GM12878 (cell line): ENCODE data around the gene CFB. TPM values are rescaled to one million over a fixed set of nuclear protein-coding genes. Genes with fewer than 3 reads are reported as not detected.

Source experiments
- ATAC-seq: fragments of 200-7000 bp; cut with Tn5 transposase; 3 replicates; pipeline ENCODE4 v1.9.1; 2020; ENCODE audit warnings: mild to moderate bottlenecking, moderate library complexity
- BruUV-seq: library from RNA; stranded (reverse); fragments of 400-500 nt; replicated peaks from 2 replicates; lab custom pipeline; 2021; lab: Mats Ljungman, UMichigan
- CTCF ChIA-PET: fragments of 300-600 bp; sonication (Branson Sonifier 250); formaldehyde crosslinking; extraction: SDS; loops from one replicate; lab custom pipeline; 2021; ENCODE audit warnings: inconsistent platforms; lab: Yijun Ruan, JAX
- POLR2A ChIA-PET: fragments of 350-600 bp; formaldehyde crosslinking; extraction: SDS; loops from one replicate; lab custom pipeline; 2021; ENCODE audit warnings: inconsistent platforms; lab: Charles Lee
- RAD21 ChIA-PET: fragments of 300-600 bp; sonication (Branson Sonifier 250); formaldehyde crosslinking; loops from one replicate; lab custom pipeline; 2023; ENCODE audit warnings: antibody characterized with exemption; ENCODE audit not compliant: unreplicated experiment; lab: Charles Lee
- SMC1A ChIA-PET: fragments of 300-600 bp; sonication (Branson Sonifier 250); formaldehyde crosslinking; loops from one replicate; lab custom pipeline; 2023; ENCODE audit not compliant: unreplicated experiment, uncharacterized antibody; lab: Charles Lee
- DNase-seq: peaks from one replicate; pipeline ENCODE4 v3.0.0-alpha.2; 2011; ENCODE audit warnings: low read depth, low spot score
- FAIRE-seq: peaks from 3 replicates; lab custom pipeline; 2011; peaks lifted over from hg19 to GRCh38; lab: Jason Lieb, UNC
- H2AFZ ChIP-seq: 2 replicates; pipeline ENCODE4 v1.6.0; 2011; ENCODE audit warnings: low read depth, low read length, control low read depth; ENCODE audit not compliant: control insufficient read depth
- H3K27ac ChIP-seq: 2 replicates; pipeline ENCODE4 v1.5.1; 2011; ENCODE audit warnings: control low read depth; ENCODE audit not compliant: control insufficient read depth, insufficient read depth
- H3K27me3 ChIP-seq, 2 experiments: replicated peaks in 1 of 2; 2 replicates each; pipeline versions ENCODE4 v1.6.0 to v1.6.1; 2011; ENCODE audit warnings: low read length in 1 of 2; ENCODE audit not compliant: control insufficient read depth in 2 of 2, insufficient read depth in 2 of 2
- H3K36me3 ChIP-seq, 2 experiments: 2 replicates each; pipeline ENCODE4 v1.5.1; 2011; ENCODE audit warnings: low read length in 1 of 2; ENCODE audit not compliant: control insufficient read depth in 2 of 2, insufficient read depth in 2 of 2
- H3K4me1 ChIP-seq: 2 replicates; pipeline ENCODE4 v1.6.1; 2011; ENCODE audit warnings: mild to moderate bottlenecking, low read length, moderate library complexity, mixed read lengths; ENCODE audit not compliant: control insufficient read depth, insufficient read depth
- H3K4me2 ChIP-seq: 2 replicates; pipeline ENCODE4 v1.6.0; 2011; ENCODE audit warnings: control low read depth; ENCODE audit not compliant: control insufficient read depth, insufficient read depth
- H3K4me3 ChIP-seq: fragments of 200-600 bp; sonication (generic); 2 replicates; pipeline ENCODE4 v1.5.1; 2016
- H3K79me2 ChIP-seq: 2 replicates; pipeline ENCODE4 v1.6.0; 2011; ENCODE audit warnings: low read length; ENCODE audit not compliant: control insufficient read depth, insufficient read depth
- H3K9ac ChIP-seq: 2 replicates; pipeline ENCODE4 v1.8.0; 2011; ENCODE audit warnings: low read length, control low read depth, mixed read lengths; ENCODE audit not compliant: control insufficient read depth, insufficient read depth
- H3K9me3 ChIP-seq: replicated peaks from 3 replicates; pipeline ENCODE4 v1.5.1; 2011; ENCODE audit warnings: mild to moderate bottlenecking, low read length; ENCODE audit not compliant: control insufficient read depth, insufficient read depth
- H4K20me1 ChIP-seq: 2 replicates; pipeline ENCODE4 v1.6.0; 2011; ENCODE audit not compliant: control insufficient read depth, insufficient read depth
- BCL11A ChIP-seq: IDR thresholded peaks from 2 replicates; pipeline ENCODE4 v1.6.1; 2011; ENCODE audit warnings: low read depth, low read length
- DPF2 ChIP-seq: fragments of 450-650 bp; IDR thresholded peaks from 2 replicates; pipeline ENCODE4 v1.6.1; 2017; ENCODE audit warnings: mild to moderate bottlenecking
- KLF5 ChIP-seq: fragments of 450-650 bp; IDR thresholded peaks from 2 replicates; pipeline ENCODE4 v1.6.1; 2014; ENCODE audit warnings: mild to moderate bottlenecking; ENCODE audit not compliant: partially characterized antibody
- MEF2B ChIP-seq: fragments of 450-650 bp; IDR thresholded peaks from 2 replicates; pipeline ENCODE4 v1.6.1; 2018; ENCODE audit warnings: mild to moderate bottlenecking, moderate library complexity; ENCODE audit not compliant: partially characterized antibody, poor library complexity, severe bottlenecking
- NFYA ChIP-seq: IDR thresholded peaks from 2 replicates; pipeline ENCODE4 v1.6.1; 2011; ENCODE audit warnings: low read depth, mild to moderate bottlenecking, low read length, improper control_type of control experiment, borderline replicate concordance
- PAX8 ChIP-seq: fragments of 450-650 bp; IDR thresholded peaks from 2 replicates; pipeline ENCODE4 v1.6.1; 2017; ENCODE audit warnings: mild to moderate bottlenecking, moderate library complexity
- RB1 ChIP-seq: fragments of 450-650 bp; formaldehyde crosslinking; IDR thresholded peaks from 2 replicates; pipeline ENCODE4 v1.6.1; 2017; ENCODE audit warnings: mild to moderate bottlenecking, borderline replicate concordance
- SREBF1 ChIP-seq: IDR thresholded peaks from 2 replicates; pipeline ENCODE4 v1.6.1; 2012; ENCODE audit warnings: mild to moderate bottlenecking, low read length
- STAT1 ChIP-seq: fragments of 450-650 bp; conservative IDR thresholded peaks from 2 replicates; pipeline ENCODE4 v1.6.1; 2014; ENCODE audit warnings: antibody characterized with exemption, mild to moderate bottlenecking
- SUZ12 ChIP-seq: fragments of 200-600 bp; sonication (generic); IDR thresholded peaks from one replicate; pipeline ENCODE4 v1.6.1; 2018; ENCODE audit warnings: antibody characterized with exemption, mild to moderate bottlenecking; ENCODE audit not compliant: unreplicated experiment
- WGBS: methylation state at CpG from one replicate; pipeline ENCODE4 v1.1.6; 2016; ENCODE audit warnings: low lambda C conversion rate; ENCODE audit not compliant: insufficient replicate concordance, insufficient coverage; ENCODE audit errors: missing lambda C conversion rate; 5-methylcytosine and 5-hydroxymethylcytosine counted together
- in situ Hi-C: fragments of 300-500 bp; cut with MboI; formaldehyde crosslinking; loops from 9 replicates; pipeline ENCODE4 v1.14.3; 2018; ENCODE audit warnings: mixed read lengths
- intact Hi-C: fragments of 100-400 bp; cut with micrococcal nuclease; formaldehyde crosslinking; loops from one replicate; pipeline ENCODE4 v1.14.2; 2022; ENCODE audit not compliant: unreplicated experiment
- polyA plus RNA-seq, 11 experiments: library from polyadenylated mRNA; depleted of rRNA in 4 of 11; unstranded in 6 of 11; stranded (reverse) in 5 of 11; fragments of >200 nt; fragmentation: Nextera tagmentation in 4 of 11; fragmentation: Illumina TruSeq in 1 of 11; extraction: Ambion mirVana in 4 of 11; extraction: Trizol in 1 of 11; gene quantifications; 1 replicate in 1 of 11; 2 replicates in 10 of 11; pipeline versions ENCODE4 v1.2.1 to v1.2.3, GENCODE V29; 2011 to 2016; ENCODE audit warnings: inconsistent platforms in 2 of 11, missing spikeins in 2 of 11, low read depth in 1 of 11
- total RNA-seq, 4 experiments: library from RNA; depleted of rRNA in 3 of 4; stranded (reverse); fragments of >200 nt in 3 of 4; fragmentation: Illumina TruSeq in 1 of 4; extraction: Trizol in 1 of 4; gene quantifications; 2 replicates each; pipeline versions ENCODE4 v1.2.1 to v1.2.3, GENCODE V29; 2013 to 2021
- TF ChIP-seq, protein P1 (sequence below): fragments of 450-650 bp; IDR thresholded peaks from 2 replicates; pipeline ENCODE4 v1.6.1; 2018; ENCODE audit warnings: borderline replicate concordance, mild to moderate bottlenecking; ENCODE audit not compliant: partially characterized antibody
- TF ChIP-seq, protein P2 (sequence below): fragments of 450-650 bp; IDR thresholded peaks from 2 replicates; pipeline ENCODE4 v1.6.1; 2017; ENCODE audit warnings: antibody characterized with exemption, mild to moderate bottlenecking, moderate library complexity
- TF ChIP-seq, protein P3 (sequence below): fragments of 450-650 bp; IDR thresholded peaks from 2 replicates; pipeline ENCODE4 v1.6.1; 2017; ENCODE audit warnings: low read depth, mild to moderate bottlenecking, moderate library complexity
- TF ChIP-seq, protein P4 (sequence below): IDR thresholded peaks from 2 replicates; pipeline ENCODE4 v1.6.1; 2012; ENCODE audit warnings: low read depth, low read length, improper control_type of control experiment

CFB gene
- total and polyA plus RNA-seq, 10 of the 15 experiments (the other 5 are each of a cell fraction or from before 2014, with no cell fraction given), result 0.09 to 1.7 (median 0.44) TPM; not detected in 7

DNA sequence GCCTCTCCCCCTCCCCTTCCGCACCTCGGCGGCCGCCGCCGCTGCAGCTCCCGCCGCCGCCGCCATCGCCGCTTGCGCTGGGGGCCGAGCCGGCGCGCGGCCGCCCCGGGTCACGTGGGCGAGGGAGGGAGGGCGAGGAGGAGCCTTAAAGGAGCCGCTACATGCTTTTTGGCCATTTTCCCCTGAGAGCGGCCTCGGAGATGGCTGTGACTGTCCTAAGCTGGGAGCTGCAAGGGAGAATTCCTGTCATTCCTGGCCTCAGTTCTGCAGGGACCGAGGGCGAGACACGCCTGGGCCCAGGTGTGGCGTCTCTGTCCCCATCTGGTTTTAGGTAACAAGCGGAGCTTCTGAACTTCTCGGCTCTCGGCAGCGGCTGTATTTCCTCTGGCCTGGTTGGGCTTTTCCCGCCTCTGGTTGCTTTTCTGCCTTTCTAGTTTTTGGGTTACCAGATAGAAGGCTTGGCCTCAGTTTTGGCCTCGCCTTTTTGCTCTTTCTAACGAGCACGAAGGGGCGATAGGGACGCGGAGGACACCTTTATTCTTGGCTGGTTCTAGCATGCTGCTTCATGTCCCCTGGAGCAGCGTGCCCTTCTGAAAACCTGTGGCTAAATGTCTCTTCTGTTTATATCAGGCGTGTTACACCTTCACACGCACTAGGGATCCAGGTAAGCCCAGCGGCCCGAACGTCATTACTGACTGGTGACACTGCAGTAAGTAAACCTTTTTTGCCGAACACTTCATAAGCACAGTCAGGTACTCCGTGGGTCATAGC lies 48.1 kb upstream of the CFB start, which contains the start of gene EHMT2:
Gene EHMT2, minus strand, starts transcription at position 87 of the 771 bp plus-strand sequence. Its CDS starts 21 bp downstream, at position 66.
- peak within 1 kb of the TSS; percentile 97 for H3K4me2 ChIP-seq
- ATAC-seq, result peak; percentile 81
- CTCF ChIA-PET, result interaction anchor here (0.7 to 1.5 kb wide), 7 partner anchors 14 to 247 kb away, joined by 3 to 9 read pairs (median 3); no protein-coding TSS in a partner anchor
- H3K27ac ChIP-seq, result peak within 1 kb of the TSS; percentile 70
- RAD21 ChIA-PET, result interaction anchor here (1.2 to 1.5 kb wide), 3 partner anchors 35 to 65 kb away, joined by 3 to 7 read pairs (median 3); partner anchors contain the start of gene NEU1
- no peak for DNase-seq
- H3K9me3 ChIP-seq, result no peaks in the 10 kb centered on the region
- peak within 1 kb of the TSS; percentile 77 for H2AFZ ChIP-seq
- peak within 1 kb of the TSS; percentile 76 for H3K9ac ChIP-seq
- peaks cover under 1 to 7% of the 10 kb centered on the region in 2 experiments; a peak in 3 of 4 replicates for H3K36me3 ChIP-seq
- BruUV-seq, result TSS peak; percentile 93
- FAIRE-seq, result peak; percentile 85
- POLR2A ChIA-PET, result interaction anchor here (0.6 to 1.9 kb wide), 17 partner anchors 9 to 948 kb away, joined by 3 to 9 read pairs (median 4); partner anchors contain the start of genes ABHD16A, ATF6B, FKBPL and LSM2
- SMC1A ChIA-PET, result interaction anchor here (0.9 to 1.3 kb wide), 6 partner anchors 20 to 667 kb away, joined by 3 to 4 read pairs (median 3); partner anchors contain the start of genes NELFE, NEU1 and SKIC2
- H4K20me1 ChIP-seq, result no peaks in the 10 kb centered on the region
- H3K79me2 ChIP-seq, result peaks cover 12% of the 10 kb centered on the region
- in situ Hi-C loops, result no loop called here
- 1% methylated on average over 27 of the region's 49 CpGs for WGBS
- H3K27me3 ChIP-seq, result no peaks in the 10 kb centered on the region
- intact Hi-C loops, result no loop called here
- H3K4me3 ChIP-seq, result peak within 1 kb of the TSS; percentile 91
- H3K4me1 ChIP-seq, result peaks cover 18% of the 10 kb centered on the region
- TF ChIP-seq PAX8 (no peak), MEF2B (peak; percentile 52), SREBF1 (no peak), BCL11A (0 out of 2 replicates have a peak, but pooled peaks have one; percentile 6), RB1 (no peak), STAT1 (no peak), DPF2 (no peak), NFYA (no peak), KLF5 (no peak), SUZ12 (no peak)
- TF ChIP-seq, protein P1, sequence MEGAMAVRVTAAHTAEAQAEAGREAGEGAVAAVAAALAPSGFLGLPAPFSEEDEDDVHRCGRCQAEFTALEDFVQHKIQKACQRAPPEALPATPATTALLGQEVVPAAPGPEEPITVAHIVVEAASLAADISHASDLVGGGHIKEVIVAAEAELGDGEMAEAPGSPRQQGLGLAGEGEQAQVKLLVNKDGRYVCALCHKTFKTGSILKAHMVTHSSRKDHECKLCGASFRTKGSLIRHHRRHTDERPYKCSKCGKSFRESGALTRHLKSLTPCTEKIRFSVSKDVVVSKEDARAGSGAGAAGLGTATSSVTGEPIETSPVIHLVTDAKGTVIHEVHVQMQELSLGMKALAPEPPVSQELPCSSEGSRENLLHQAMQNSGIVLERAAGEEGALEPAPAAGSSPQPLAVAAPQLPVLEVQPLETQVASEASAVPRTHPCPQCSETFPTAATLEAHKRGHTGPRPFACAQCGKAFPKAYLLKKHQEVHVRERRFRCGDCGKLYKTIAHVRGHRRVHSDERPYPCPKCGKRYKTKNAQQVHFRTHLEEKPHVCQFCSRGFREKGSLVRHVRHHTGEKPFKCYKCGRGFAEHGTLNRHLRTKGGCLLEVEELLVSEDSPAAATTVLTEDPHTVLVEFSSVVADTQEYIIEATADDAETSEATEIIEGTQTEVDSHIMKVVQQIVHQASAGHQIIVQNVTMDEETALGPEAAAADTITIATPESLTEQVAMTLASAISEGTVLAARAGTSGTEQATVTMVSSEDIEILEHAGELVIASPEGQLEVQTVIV, result no peak
- TF ChIP-seq, protein P2, sequence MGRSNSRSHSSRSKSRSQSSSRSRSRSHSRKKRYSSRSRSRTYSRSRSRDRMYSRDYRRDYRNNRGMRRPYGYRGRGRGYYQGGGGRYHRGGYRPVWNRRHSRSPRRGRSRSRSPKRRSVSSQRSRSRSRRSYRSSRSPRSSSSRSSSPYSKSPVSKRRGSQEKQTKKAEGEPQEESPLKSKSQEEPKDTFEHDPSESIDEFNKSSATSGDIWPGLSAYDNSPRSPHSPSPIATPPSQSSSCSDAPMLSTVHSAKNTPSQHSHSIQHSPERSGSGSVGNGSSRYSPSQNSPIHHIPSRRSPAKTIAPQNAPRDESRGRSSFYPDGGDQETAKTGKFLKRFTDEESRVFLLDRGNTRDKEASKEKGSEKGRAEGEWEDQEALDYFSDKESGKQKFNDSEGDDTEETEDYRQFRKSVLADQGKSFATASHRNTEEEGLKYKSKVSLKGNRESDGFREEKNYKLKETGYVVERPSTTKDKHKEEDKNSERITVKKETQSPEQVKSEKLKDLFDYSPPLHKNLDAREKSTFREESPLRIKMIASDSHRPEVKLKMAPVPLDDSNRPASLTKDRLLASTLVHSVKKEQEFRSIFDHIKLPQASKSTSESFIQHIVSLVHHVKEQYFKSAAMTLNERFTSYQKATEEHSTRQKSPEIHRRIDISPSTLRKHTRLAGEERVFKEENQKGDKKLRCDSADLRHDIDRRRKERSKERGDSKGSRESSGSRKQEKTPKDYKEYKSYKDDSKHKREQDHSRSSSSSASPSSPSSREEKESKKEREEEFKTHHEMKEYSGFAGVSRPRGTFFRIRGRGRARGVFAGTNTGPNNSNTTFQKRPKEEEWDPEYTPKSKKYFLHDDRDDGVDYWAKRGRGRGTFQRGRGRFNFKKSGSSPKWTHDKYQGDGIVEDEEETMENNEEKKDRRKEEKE, result no peak
- TF ChIP-seq, protein P3, sequence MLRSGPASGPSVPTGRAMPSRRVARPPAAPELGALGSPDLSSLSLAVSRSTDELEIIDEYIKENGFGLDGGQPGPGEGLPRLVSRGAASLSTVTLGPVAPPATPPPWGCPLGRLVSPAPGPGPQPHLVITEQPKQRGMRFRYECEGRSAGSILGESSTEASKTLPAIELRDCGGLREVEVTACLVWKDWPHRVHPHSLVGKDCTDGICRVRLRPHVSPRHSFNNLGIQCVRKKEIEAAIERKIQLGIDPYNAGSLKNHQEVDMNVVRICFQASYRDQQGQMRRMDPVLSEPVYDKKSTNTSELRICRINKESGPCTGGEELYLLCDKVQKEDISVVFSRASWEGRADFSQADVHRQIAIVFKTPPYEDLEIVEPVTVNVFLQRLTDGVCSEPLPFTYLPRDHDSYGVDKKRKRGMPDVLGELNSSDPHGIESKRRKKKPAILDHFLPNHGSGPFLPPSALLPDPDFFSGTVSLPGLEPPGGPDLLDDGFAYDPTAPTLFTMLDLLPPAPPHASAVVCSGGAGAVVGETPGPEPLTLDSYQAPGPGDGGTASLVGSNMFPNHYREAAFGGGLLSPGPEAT, result peak; percentile 62
- TF ChIP-seq, protein P4, sequence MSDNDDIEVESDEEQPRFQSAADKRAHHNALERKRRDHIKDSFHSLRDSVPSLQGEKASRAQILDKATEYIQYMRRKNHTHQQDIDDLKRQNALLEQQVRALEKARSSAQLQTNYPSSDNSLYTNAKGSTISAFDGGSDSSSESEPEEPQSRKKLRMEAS, result peak; percentile 75
